Neural cell (in vitro differentiated cells): Measurements from ENCODE around the gene DACH1. TPM values are rescaled to one million over a fixed set of nuclear protein-coding genes. Genes with fewer than 3 reads are reported as not detected.

Experiments used
- H2AFZ ChIP-seq: fragments of 200-600, 300-800 bp; sonication (generic), shearing (Covaris generic); 2 replicates; pipeline ENCODE4 v1.6.0; 2014; ENCODE audit warnings: low read depth, mild to moderate bottlenecking, antibody characterized with exemption, low read length, moderate library complexity
- H3F3A ChIP-seq: fragments of 200-600 bp; shearing (Covaris generic); 2 replicates; pipeline ENCODE4 v1.6.1; 2016; ENCODE audit warnings: mild to moderate bottlenecking, moderate library complexity, mixed read lengths, antibody characterized with exemption, low read length; ENCODE audit not compliant: insufficient read depth, poor library complexity, severe bottlenecking
- H3K27ac ChIP-seq: fragments of 200-600, 300-800 bp; sonication (generic), shearing (Covaris generic); 2 replicates; pipeline ENCODE4 v1.5.1; 2014; ENCODE audit warnings: mild to moderate bottlenecking, low read length, moderate library complexity
- H3K27me3 ChIP-seq: fragments of 300-800, 200-600 bp; sonication (generic), shearing (Covaris generic); 2 replicates; pipeline ENCODE4 v1.6.0; 2014; ENCODE audit warnings: mild to moderate bottlenecking, low read depth, low read length, moderate library complexity; ENCODE audit not compliant: insufficient read depth
- H3K36me3 ChIP-seq: fragments of 300-800, 200-600 bp; sonication (generic), shearing (Covaris generic); 2 replicates; pipeline ENCODE4 v1.5.1; 2014; ENCODE audit warnings: mild to moderate bottlenecking, antibody characterized with exemption, low read length, moderate library complexity; ENCODE audit not compliant: insufficient read depth
- H3K4me2 ChIP-seq: fragments of 300-800, 200-600 bp; sonication (generic), shearing (Covaris generic); 2 replicates; pipeline ENCODE4 v1.6.0; 2014; ENCODE audit warnings: mild to moderate bottlenecking, low read length
- H3K4me3 ChIP-seq: fragments of 300-800, 200-600 bp; sonication (generic), shearing (Covaris generic); 2 replicates; pipeline ENCODE4 v1.5.1; 2014; ENCODE audit warnings: mild to moderate bottlenecking, low read length, moderate library complexity
- H3K79me2 ChIP-seq: fragments of 200-600 bp; shearing (Covaris generic); replicated peaks from 2 replicates; pipeline ENCODE4 v1.6.0; 2014; ENCODE audit warnings: mild to moderate bottlenecking, low read length, moderate library complexity; ENCODE audit not compliant: insufficient read depth
- H3K9ac ChIP-seq: fragments of 300-800, 200-600 bp; sonication (generic), shearing (Covaris generic); 2 replicates; pipeline ENCODE4 v1.6.1; 2016; ENCODE audit warnings: mild to moderate bottlenecking, low read length, mixed read lengths
- H3K9me2 ChIP-seq: fragments of 200-600 bp; shearing (Covaris generic); 2 replicates; pipeline ENCODE4 v1.6.1; 2016; ENCODE audit warnings: mild to moderate bottlenecking, low read length, mixed read lengths; ENCODE audit not compliant: insufficient read depth
- H3K9me3 ChIP-seq: fragments of 200-600, 300-800 bp; sonication (generic), shearing (Covaris generic); 2 replicates; pipeline ENCODE4 v1.6.1; 2016; ENCODE audit warnings: mild to moderate bottlenecking, mixed run types, low read length, moderate library complexity, mixed read lengths
- H4K20me1 ChIP-seq: fragments of 200-600 bp; shearing (Covaris generic); 2 replicates; pipeline ENCODE4 v1.6.1; 2016; ENCODE audit warnings: mild to moderate bottlenecking, mixed run types; ENCODE audit not compliant: insufficient read depth
- CTCF ChIP-seq: fragments of 450-650 bp; IDR thresholded peaks from 2 replicates; pipeline ENCODE4 v1.5.1; 2014; ENCODE audit warnings: antibody characterized with exemption, mild to moderate bottlenecking, moderate library complexity; ENCODE audit not compliant: poor library complexity, severe bottlenecking
- EZH2 ChIP-seq: fragments of 200-600, 300-800 bp; shearing (Covaris generic), sonication (generic); IDR thresholded peaks from 2 replicates; pipeline ENCODE4 v1.6.1; 2014; ENCODE audit warnings: antibody characterized with exemption, low read length, borderline replicate concordance, mild to moderate bottlenecking; ENCODE audit not compliant: insufficient read depth, poor library complexity, severe bottlenecking
- MXI1 ChIP-seq: fragments of 450-650 bp; conservative IDR thresholded peaks from 2 replicates; pipeline ENCODE4 v1.6.1; 2014; ENCODE audit warnings: antibody characterized with exemption, mild to moderate bottlenecking; ENCODE audit not compliant: poor library complexity, severe bottlenecking
- POLR2AphosphoS5 ChIP-seq: IDR thresholded peaks from 2 replicates; pipeline ENCODE4 v1.6.1; 2012
- RAD21 ChIP-seq: fragments of 450-650 bp; conservative IDR thresholded peaks from 2 replicates; pipeline ENCODE4 v1.6.1; 2014; ENCODE audit warnings: antibody characterized with exemption, mild to moderate bottlenecking, moderate library complexity
- REST ChIP-seq: IDR thresholded peaks from 2 replicates; pipeline ENCODE4 v1.6.1; 2012; ENCODE audit warnings: borderline replicate concordance
- polyA plus RNA-seq: library from polyadenylated mRNA; depleted of rRNA; stranded (reverse); fragments of >200 nt; gene quantifications from 2 replicates; pipeline ENCODE4 v1.2.3, GENCODE V29; 2014

DACH1 gene
- polyA plus RNA-seq, 1 donor from 2014 or later = 20.0 TPM

GRCh38 chr13:71617265-71617664, 249.7 kb downstream of the DACH1 start:
- TF ChIP-seq EZH2 = no peak
- no peak for TF ChIP-seq RAD21
- no peak for TF ChIP-seq REST
- TF ChIP-seq POLR2AphosphoS5 = no peak
- no peak for TF ChIP-seq CTCF
- Histone ChIP-seq H3K4me3 (no peak overlapping the region), H3K27ac (no peak overlapping the region), H3K79me2 (no peaks in the 10 kb centered on the region), H3K9me2 (no peaks in the 10 kb centered on the region), H3K36me3 (no peaks in the 10 kb centered on the region), H3K9ac (no peak overlapping the region), H4K20me1 (no peaks in the 10 kb centered on the region), H3F3A (no peaks in the 10 kb centered on the region), H3K27me3 (no peaks in the 10 kb centered on the region), H3K4me2 (no peak overlapping the region), H3K9me3 (no peaks in the 10 kb centered on the region), H2AFZ (no peak overlapping the region)

- H3K27ac ChIP-seq = no peak overlapping the region
- no peaks in the 10 kb centered on the region for H3K36me3 ChIP-seq
- H2AFZ ChIP-seq = no peak overlapping the region
- no peaks in the 10 kb centered on the region for H4K20me1 ChIP-seq
- H3F3A ChIP-seq = no peaks in the 10 kb centered on the region
- no peaks in the 10 kb centered on the region for H3K27me3 ChIP-seq
- no peak overlapping the region for H3K4me2 ChIP-seq
- H3K9me2 ChIP-seq = no peaks in the 10 kb centered on the region
- H3K9ac ChIP-seq = no peak overlapping the region
- H3K9me3 ChIP-seq = no peaks in the 10 kb centered on the region
- H3K79me2 ChIP-seq = no peaks in the 10 kb centered on the region
- no peak for TF ChIP-seq POLR2AphosphoS5
- TF ChIP-seq MXI1 = no peak
- no peak for TF ChIP-seq CTCF
- no peak for TF ChIP-seq RAD21
- no peak overlapping the region for H3K4me3 ChIP-seq
Measured at GRCh38 chr13:71613066-71613745, 253.8 kb downstream of the DACH1 start.
